GM18868 (cell line): ENCODE measurements around the gene KCNF1.

ENCODE experiments used
- ATAC-seq: cut with Tn5 transposase; IDR thresholded peaks from one replicate; pipeline ENCODE4 v1.9.1; 2021; ENCODE audit warnings: mild to moderate bottlenecking, moderate library complexity; ENCODE audit not compliant: unreplicated experiment

The KCNF1 gene

DNA sequence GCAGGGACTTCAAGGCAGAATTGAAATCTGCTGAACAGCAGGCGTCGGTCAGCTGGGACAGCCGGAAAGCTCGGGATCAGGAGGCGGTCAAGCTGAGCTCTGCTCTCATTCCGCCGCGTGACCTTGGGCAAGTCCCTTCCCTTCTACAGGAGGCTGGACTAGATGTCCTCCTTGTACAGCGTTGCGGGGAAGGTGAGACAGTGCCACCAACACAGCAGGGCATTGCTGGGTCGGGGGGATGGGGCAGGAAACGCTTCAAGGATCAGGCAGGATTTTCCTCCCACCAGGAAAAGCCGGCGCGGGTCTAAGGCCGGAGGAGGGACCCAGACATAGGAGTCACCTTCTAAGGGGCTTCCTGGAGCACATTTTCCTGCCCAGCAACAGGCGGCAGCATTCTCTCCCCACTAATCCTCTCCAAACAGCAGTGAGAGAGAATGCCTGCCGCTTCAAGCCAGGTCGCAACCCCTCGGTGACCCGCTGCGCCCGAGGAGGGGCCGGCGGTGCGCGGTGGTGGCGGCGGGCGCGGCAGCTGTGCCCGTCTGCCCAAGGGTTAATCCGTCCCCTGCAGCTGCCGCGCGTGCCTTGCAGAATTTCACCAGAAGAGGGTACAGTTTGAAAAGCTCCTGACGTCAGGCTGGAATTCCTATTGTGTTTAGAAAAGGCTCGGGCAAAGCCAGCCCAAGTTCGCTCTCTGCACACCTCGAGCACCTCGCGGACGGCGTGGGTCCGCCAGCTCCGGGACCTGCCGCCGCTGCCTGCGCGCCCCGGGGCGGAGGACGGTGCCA is at the start of gene KCNF1:
Gene KCNF1, plus strand, starts transcription at position 644 of the 785 bp plus-strand sequence. CDS start 493 bp downstream, outside the sequence.
- ATAC-seq = no peak

GRCh38 chr2:10862330-10862729 is 49.4 kb upstream of the KCNF1 start:
- no peak for ATAC-seq

DNA sequence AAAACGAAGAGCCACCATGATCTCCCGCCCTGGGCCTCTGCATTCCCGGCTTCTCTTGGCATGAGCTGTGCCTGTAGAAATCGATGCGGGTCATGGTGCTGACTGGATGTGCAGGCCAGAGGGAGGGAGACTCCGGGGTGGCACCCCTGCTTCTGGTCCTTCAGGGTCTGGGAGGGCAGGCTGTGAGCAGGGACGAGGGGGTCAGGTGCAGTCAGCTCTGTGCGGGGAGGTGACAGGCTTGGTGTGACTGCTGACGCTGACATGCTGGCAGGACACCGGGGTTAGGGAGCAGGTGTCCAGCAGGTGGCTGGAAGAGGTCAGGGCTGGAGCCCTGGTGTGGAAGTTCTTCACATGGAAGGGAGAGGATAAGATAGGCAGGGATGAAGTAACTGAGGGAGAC is 48.7 kb upstream of the KCNF1 start:
- ATAC-seq = no peak

GRCh38 chr2:10863837-10864236 is 47.9 kb upstream of the KCNF1 start:
- peak; percentile 63 for ATAC-seq

- ATAC-seq = no peak
Observed at GRCh38 chr2:10864251-10864650, 47.5 kb upstream of the KCNF1 start.

- ATAC-seq = peak; percentile 84
Observed at GRCh38 chr2:10864861-10865636, 46.7 kb upstream of the KCNF1 start.

DNA sequence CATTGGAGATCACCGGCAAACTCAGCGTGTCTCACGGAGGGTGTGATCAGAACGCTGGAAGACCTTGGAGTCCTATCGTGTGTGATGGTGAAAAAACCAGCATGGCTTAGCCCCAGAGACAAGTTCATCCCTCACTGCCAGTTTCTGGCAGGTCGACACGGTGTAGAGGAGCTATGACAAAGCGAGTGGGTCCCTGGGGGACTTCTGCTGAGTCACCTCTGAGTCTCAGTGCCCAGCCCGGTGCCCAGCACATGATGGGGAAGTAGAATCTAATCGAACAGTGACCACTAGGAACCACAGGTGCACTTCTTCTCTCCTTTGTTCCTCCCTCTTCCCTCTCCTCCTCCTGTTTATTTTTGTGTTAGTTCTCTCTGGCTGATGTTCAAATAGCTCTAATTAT is 45.9 kb upstream of the KCNF1 start:
- no peak for ATAC-seq

- no peak for ATAC-seq
Observed at GRCh38 chr2:10867692-10868420, 43.9 kb upstream of the KCNF1 start.

GRCh38 chr2:10868465-10869314 is 43.0 kb upstream of the KCNF1 start:
- ATAC-seq = no peak

- ATAC-seq = no peak
Observed at GRCh38 chr2:10871978-10872377, 39.8 kb upstream of the KCNF1 start.

DNA sequence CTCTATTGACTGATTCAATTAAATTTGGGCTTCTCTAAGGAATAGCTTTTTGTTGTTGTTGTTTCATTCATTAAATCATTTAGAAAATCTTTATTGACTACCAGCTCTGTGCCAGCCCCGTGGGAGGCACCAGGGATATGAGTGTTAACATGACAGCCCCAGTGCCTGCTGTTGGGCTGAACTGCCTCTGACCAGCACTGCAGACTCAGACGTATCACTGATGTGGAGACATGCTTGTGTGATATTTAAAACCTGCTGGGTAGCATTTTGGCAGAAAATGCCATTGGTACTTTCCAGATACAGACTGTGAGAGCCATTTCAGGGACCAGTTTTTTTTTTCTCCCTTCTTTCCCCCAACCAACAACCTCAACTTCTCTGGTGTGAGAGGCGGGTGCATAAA is 38.6 kb upstream of the KCNF1 start:
- ATAC-seq = peak; percentile 33

- ATAC-seq = peak; percentile 69
Observed at GRCh38 chr2:10873790-10874437, 37.8 kb upstream of the KCNF1 start.

GRCh38 chr2:10875126-10875525 is 36.6 kb upstream of the KCNF1 start:
- ATAC-seq = no peak

- no peak for ATAC-seq
Observed at GRCh38 chr2:10876394-10876793, 35.3 kb upstream of the KCNF1 start.

DNA sequence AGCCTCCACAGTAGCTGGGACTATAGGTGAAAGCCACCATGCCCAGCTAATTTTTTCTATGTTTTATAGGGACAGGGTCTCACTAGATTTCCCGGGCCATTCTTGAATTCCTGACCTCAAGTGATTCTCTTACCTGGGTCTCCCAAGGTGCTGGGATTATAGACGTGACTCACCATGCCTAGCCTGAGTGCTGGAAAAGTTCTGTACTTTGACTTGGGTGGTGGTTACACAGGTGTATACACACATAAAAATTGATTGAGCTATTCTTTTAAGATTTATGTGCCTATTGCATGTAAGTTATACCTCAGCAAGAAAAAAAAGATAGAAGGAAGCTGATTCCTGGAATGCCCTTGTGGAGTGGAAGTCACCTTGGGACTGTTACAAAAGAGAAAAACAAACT is 34.8 kb upstream of the KCNF1 start:
- ATAC-seq = no peak

GRCh38 chr2:10877651-10878111 is 34.1 kb upstream of the KCNF1 start:
- ATAC-seq = no peak

- no peak for ATAC-seq
Observed at GRCh38 chr2:10878268-10878915, 33.3 kb upstream of the KCNF1 start.

GRCh38 chr2:10879159-10879558 is 32.6 kb upstream of the KCNF1 start:
- ATAC-seq = no peak
